Activated CD4-positive, alpha-beta T cell treated with anti-CD3 and anti-CD28 coated beads for 36 hours (primary cell): ENCODE measurements around the gene ZNF691. TPM values are rescaled to one million over a fixed set of nuclear protein-coding genes. Genes with fewer than 3 reads are reported as not detected.
A peak's percentile ranks its signal among the peaks of the same experiment; 100 is the strongest.
"Not testable (repeated sequence)": the region's sequence is repeated elsewhere in the genome, so short reads cannot be mapped to it uniquely, and the experiment has no call there.

ENCODE experiments used
- ATAC-seq: fragments of 200-7000 bp; cut with Tn5 transposase; one replicate; pipeline ENCODE4 v1.10.0; 2021; ENCODE audit warnings: mild to moderate bottlenecking, moderate library complexity
- CTCF ChIA-PET: fragments of 350-600 bp; sonication (Branson Sonifier 250); formaldehyde crosslinking; loops from one replicate; lab custom pipeline; 2021; ENCODE audit warnings: antibody characterized with exemption; lab: Charles Lee
- POLR2A ChIA-PET: fragments of 350-600 bp; sonication (Branson Sonifier 250); formaldehyde crosslinking; loops from one replicate; lab custom pipeline; 2021; ENCODE audit warnings: antibody characterized with exemption, inconsistent platforms; lab: Charles Lee
- DNase-seq: peaks from one replicate; pipeline ENCODE4 v3.0.0-alpha.2; 2020
- H3K27ac Mint-ChIP-seq: one replicate; pipeline ENCODE4 v1.8.0; 2021; ENCODE audit warnings: mixed read lengths
- H3K27me3 Mint-ChIP-seq: one replicate; pipeline ENCODE4 v1.8.0; 2021; ENCODE audit warnings: mixed read lengths
- H3K36me3 Mint-ChIP-seq: one replicate; pipeline ENCODE4 v1.8.0; 2021; ENCODE audit warnings: low read depth, mixed read lengths
- H3K4me1 Mint-ChIP-seq: one replicate; pipeline ENCODE4 v1.8.0; 2021; ENCODE audit warnings: mixed read lengths
- H3K4me3 Mint-ChIP-seq: one replicate; pipeline ENCODE4 v1.8.0; 2021; ENCODE audit warnings: mild to moderate bottlenecking, moderate library complexity, mixed read lengths
- H3K9me3 Mint-ChIP-seq: one replicate; pipeline ENCODE4 v1.8.0; 2021; ENCODE audit warnings: low read depth, mixed read lengths
- intact Hi-C, 2 experiments: fragments of 100-400 bp; cut with DNase I in 1 of 2; cut with micrococcal nuclease in 1 of 2; formaldehyde crosslinking; loops; one replicate each; pipeline versions ENCODE4 v1.14.2 to v1.15.1; 2022 to 2024; cut with DNase I, micrococcal nuclease
- total RNA-seq, 2 experiments: library from RNA; stranded (reverse); gene quantifications; one replicate each; pipeline ENCODE4 v1.2.3, GENCODE V29; 2021

Gene ZNF691, protein sequence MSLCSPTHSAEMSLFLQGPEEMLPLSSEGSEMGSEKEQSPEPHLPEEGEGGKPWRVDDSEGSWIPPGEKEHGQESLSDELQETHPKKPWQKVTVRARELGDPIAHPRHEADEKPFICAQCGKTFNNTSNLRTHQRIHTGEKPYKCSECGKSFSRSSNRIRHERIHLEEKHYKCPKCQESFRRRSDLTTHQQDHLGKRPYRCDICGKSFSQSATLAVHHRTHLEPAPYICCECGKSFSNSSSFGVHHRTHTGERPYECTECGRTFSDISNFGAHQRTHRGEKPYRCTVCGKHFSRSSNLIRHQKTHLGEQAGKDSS
- 10 to 100 TPM; 10.5 to 11.7 TPM for total RNA-seq

DNA sequence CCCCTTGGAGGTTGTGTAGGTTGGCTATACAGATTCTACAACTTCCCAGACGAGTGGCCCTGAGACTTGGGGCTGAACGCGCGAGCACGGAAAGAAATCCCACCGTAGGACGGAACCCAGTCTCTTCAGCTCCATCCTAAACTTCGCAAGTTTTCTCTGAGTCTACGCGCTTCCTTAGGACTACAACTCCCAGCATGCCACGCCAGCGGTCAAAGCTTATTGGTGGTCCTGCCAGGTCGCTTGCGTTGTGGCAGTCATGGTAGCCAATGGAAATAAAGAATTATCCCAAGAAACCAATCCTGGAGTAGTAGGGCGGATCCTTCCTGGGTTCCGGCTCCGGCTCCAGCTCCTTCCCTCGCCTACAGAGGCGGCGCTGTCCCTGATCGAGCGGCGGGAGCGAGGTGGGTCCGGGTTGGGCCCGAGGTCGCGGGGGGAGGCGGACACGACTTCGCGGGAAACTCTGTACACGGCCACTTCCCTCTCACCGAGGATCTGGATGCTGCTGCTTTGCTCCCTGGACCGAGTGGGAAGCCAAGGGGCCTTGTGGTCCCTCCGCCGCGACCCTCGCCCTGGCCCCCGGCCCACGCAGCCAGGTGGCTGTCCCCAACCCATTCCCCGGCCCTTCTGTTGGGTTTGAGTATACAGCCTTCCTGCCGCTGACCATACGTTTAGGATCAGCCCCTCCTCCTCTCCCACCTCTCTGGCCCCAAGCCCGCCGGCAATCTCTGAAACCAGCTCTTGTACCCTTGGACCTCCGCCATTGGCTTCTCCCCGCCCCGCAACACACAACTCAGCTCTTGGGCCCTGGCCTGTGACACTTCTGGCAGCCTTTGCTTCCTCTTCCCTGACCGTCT is at the start of gene ZNF691:
Gene ZNF691 (plus strand): TSS at position 357 of the 854 bp plus-strand sequence. CDS start 3,046 bp downstream, outside the sequence.
- peaks cover 32% of the 10 kb centered on the region for H3K36me3 Mint-ChIP-seq
- H3K4me1 Mint-ChIP-seq = peaks cover 34% of the 10 kb centered on the region
- POLR2A ChIA-PET = interaction anchor here (0.5 to 1.4 kb wide), 9 partner anchors 24 to 1875 kb away, joined by 3 to 12 read pairs (median 4); partner anchors contain the start of genes C1orf50, ERMAP, P3H1 and SVBP
- DNase-seq = peak; percentile 94
- peaks cover 5% of the 10 kb centered on the region for H3K9me3 Mint-ChIP-seq
- peak; percentile 93 for ATAC-seq
- H3K27me3 Mint-ChIP-seq = no peaks in the 10 kb centered on the region
- intact Hi-C loops = loop anchor here (1.0 to 10.0 kb wide), 14 partner anchors 29 to 1508 kb away; partner anchors contain the start of genes ERMAP (in 2 of the 2), SVBP (in 2 of the 2), C1orf50 (in 1 of the 2) and CCDC30 (in 1 of the 2)
- H3K4me3 Mint-ChIP-seq = peak within 1 kb of the TSS; percentile 97
- H3K27ac Mint-ChIP-seq = peak within 1 kb of the TSS; percentile 89
- CTCF ChIA-PET = interaction anchor here (0.6 to 3.6 kb wide), 21 partner anchors 11 to 325 kb away, joined by 3 to 27 read pairs (median 4); partner anchors contain the start of genes C1orf50, CFAP57, EBNA1BP2 and ERMAP

DNA sequence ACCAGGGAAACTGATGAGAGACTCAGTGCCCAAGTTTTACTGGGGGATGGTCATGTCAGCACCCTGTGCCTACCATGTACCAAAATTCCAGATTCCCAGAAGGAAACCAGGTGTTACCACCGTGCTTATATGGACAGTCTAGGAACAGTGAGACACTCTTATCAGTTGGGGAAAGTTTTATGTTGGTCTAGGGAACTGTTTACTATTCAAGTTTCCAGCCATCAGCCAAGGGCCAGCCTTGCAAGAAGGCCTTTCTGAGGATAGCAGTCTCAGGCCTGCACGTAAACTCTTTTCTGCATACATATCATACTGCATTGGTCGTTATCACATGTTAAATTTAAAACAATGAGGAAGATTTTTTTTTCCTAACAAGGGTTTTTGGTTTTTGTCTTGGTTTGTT is 49.0 kb upstream of the ZNF691 start:
- CTCF ChIA-PET = no interaction called here
- no peaks in the 10 kb centered on the region for H3K36me3 Mint-ChIP-seq
- H3K27me3 Mint-ChIP-seq = no peaks in the 10 kb centered on the region
- POLR2A ChIA-PET = no interaction called here
- intact Hi-C loops = no loop called here
- H3K9me3 Mint-ChIP-seq = no peaks in the 10 kb centered on the region
- no peak overlapping the region for H3K27ac Mint-ChIP-seq
- no peaks in the 10 kb centered on the region for H3K4me1 Mint-ChIP-seq
- DNase-seq (no peak), ATAC-seq (no peak)
- H3K4me3 Mint-ChIP-seq = no peak overlapping the region

DNA sequence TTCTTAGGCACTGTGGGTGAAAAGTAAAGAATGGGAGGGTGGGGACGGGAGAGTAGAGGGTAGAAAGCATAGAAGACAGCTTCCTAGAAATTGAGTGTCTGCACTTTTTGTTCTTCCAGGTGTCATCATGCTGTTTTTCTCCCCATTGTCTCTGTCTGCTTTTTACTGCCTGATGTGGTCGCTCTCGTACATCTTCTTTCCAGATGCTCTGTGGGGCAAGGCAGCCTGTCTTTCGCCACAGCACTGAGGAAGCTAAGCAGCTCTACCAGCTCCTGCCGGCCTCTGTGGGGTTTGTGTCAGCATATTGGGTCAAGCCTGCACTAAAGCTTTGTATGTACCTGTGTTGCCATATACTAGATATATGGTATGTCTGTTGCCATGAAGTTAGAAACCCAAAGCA is 48.4 kb upstream of the ZNF691 start:
- H3K9me3 Mint-ChIP-seq = no peaks in the 10 kb centered on the region
- intact Hi-C loops = no loop called here
- no peak overlapping the region for H3K27ac Mint-ChIP-seq
- no peaks in the 10 kb centered on the region for H3K4me1 Mint-ChIP-seq
- H3K27me3 Mint-ChIP-seq = no peaks in the 10 kb centered on the region
- no peak for ATAC-seq
- ChIA-PET CTCF (interaction anchor here (1.3 kb wide), 1 partner anchor 276 kb away, joined by 3 read pairs; no protein-coding TSS in a partner anchor), POLR2A (no interaction called here)
- H3K36me3 Mint-ChIP-seq = no peaks in the 10 kb centered on the region
- no peak overlapping the region for H3K4me3 Mint-ChIP-seq
- DNase-seq = no peak

DNA sequence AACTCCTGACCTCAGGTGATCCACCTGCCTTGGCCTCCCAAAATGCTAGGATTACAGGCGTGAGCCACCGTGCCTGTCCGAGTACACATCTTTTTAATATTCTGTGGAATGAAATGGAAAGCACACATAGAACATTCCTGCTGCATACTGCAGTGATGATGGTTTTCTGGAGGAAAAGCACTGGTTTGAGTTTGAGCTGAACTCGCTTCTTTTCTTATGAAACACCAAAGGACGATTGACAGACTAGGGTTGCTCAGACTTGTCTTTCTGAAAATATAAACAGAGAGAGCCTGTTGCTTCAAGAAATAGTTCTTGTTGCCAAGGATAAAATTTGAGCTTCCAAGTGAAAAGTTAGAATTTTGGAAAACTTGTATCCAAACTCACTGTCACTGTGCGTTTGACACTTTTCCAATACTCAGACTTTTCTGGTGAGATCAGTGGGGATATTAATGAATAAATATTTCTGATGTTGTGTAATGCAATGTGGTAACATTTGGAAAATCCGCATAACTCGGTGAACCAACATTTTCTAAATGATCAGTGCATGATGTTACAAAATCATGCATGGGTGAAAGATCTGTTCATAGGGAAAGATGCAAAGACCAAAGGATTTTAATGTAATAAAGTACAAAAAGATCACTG is 44.5 kb upstream of the ZNF691 start:
- no peaks in the 10 kb centered on the region for H3K4me1 Mint-ChIP-seq
- H3K27ac Mint-ChIP-seq = no peak overlapping the region
- intact Hi-C loops = no loop called here
- ChIA-PET CTCF (interaction anchor here (0.6 kb wide), 1 partner anchor 1336 kb away, joined by 3 read pairs; no protein-coding TSS in a partner anchor), POLR2A (no interaction called here)
- H3K4me3 Mint-ChIP-seq = no peak overlapping the region
- ATAC-seq (no peak), DNase-seq (no peak)
- H3K27me3 Mint-ChIP-seq = no peaks in the 10 kb centered on the region
- peaks cover 5% of the 10 kb centered on the region for H3K36me3 Mint-ChIP-seq
- no peaks in the 10 kb centered on the region for H3K9me3 Mint-ChIP-seq

DNA sequence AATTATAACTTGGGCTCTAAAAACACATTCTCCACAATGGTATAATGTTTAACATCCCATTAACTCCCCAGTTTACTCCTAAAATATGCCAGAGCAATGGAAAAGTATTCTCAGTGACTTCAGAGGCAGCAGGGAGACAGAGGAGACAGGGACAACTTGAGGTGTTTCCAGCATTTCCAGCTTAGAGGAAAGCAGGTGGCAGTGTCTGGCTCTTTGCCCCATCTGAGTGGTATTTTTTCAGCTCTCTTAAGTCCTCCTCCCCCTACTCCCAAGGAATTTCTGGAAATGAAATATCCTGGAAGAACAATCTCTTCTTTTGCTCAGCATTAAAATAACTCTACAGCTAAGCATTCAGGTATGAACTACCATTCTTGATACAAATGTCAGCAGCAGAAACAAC is 40.2 kb upstream of the ZNF691 start:
- no peaks in the 10 kb centered on the region for H3K27me3 Mint-ChIP-seq
- ChIA-PET POLR2A (no interaction called here), CTCF (interaction anchor here (0.5 to 0.8 kb wide), 2 partner anchors 26 to 97 kb away, joined by 3 to 4 read pairs; no protein-coding TSS in a partner anchor)
- no peak overlapping the region for H3K27ac Mint-ChIP-seq
- ATAC-seq (no peak), DNase-seq (no peak)
- intact Hi-C loops = no loop called here
- no peak overlapping the region for H3K4me3 Mint-ChIP-seq
- peaks cover 3% of the 10 kb centered on the region for H3K4me1 Mint-ChIP-seq
- H3K36me3 Mint-ChIP-seq = peaks cover 5% of the 10 kb centered on the region
- H3K9me3 Mint-ChIP-seq = no peaks in the 10 kb centered on the region

DNA sequence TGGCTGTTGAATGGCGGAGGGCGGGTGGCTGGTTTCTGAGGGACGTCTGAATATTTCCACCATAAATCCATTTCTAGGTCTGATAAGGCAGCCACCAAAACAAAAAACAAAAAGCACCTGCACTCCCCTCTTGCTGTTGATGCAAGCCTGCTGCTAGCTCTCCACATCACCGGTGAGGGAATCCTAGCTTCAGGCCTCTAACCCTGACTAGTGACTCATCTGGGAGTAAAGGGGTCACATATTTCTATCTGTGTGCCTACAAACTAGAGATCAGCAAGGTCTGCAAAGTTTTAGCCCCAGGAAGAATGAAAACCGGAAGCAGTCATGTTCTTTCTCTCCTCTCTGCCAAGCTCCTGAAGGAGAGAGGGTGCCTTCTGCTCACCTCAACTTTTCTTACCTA is 39.8 kb upstream of the ZNF691 start:
- intact Hi-C loops = no loop called here
- Mint-ChIP-seq H3K4me1 (peaks cover 3% of the 10 kb centered on the region), H3K27me3 (no peaks in the 10 kb centered on the region), H3K9me3 (no peaks in the 10 kb centered on the region), H3K27ac (no peak overlapping the region), H3K36me3 (peaks cover 5% of the 10 kb centered on the region), H3K4me3 (no peak overlapping the region)
- ATAC-seq (no peak), DNase-seq (no peak)
- POLR2A ChIA-PET = no interaction called here
- CTCF ChIA-PET = interaction anchor here (0.5 to 0.8 kb wide), 2 partner anchors 27 to 97 kb away, joined by 3 to 4 read pairs; no protein-coding TSS in a partner anchor

DNA sequence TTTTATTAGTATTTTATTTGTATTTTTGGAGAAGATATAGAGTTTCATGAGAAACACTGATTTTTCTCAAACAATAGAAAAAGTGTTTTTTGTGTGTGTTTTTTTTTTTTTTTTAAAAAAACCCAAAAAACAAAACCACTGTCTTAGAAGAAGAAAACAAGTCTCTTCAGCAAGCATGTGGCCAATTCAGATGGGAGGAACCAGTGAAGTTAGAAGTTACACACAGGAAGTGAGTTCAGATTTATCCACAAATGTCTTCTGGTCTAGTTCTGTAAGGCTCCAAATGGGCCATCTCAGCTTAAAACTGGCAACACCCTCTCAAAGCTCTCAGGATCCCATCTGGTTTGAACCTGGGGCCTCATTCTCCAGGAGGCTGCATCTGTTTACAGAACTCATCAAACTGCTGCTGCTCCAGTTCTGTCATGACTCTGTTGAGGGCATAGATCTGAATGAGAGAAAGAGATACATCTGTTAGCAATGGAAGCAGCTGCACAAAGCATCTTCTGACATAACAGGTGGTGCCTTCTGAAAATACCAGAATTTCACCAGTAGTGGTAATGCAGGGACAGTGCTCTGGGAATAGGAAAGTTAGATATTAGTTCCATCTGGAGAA is 39.3 kb upstream of the ZNF691 start:
- Mint-ChIP-seq H3K36me3 (peaks cover 5% of the 10 kb centered on the region), H3K4me1 (peaks cover 3% of the 10 kb centered on the region), H3K9me3 (no peaks in the 10 kb centered on the region), H3K27ac (no peak overlapping the region), H3K27me3 (no peaks in the 10 kb centered on the region), H3K4me3 (no peak overlapping the region)
- POLR2A ChIA-PET = interaction anchor here (0.5 kb wide), 1 partner anchor 24 kb away, joined by 4 read pairs; no protein-coding TSS in a partner anchor
- intact Hi-C loops = no loop called here
- DNase-seq (no peak), ATAC-seq (no peak)
- CTCF ChIA-PET = interaction anchor here (1.1 kb wide), 1 partner anchor 18 kb away, joined by 3 read pairs; no protein-coding TSS in a partner anchor

DNA sequence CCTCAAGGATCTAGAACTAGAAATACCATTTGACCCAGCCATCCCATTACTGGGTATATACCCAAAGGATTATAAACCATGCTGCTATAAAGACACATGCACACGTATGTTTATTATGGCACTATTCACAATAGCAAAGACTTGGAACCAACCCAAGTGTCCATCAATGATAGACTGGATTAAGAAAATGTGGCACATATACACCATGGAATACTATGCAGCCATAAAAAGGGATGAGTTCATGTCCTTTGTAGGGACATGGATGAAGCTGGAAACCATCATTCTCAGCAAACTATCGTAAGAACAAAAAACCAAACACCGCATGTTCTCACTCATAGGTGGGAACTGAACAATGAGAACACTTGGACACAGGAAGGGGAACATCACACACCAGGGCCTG is 31.6 kb upstream of the ZNF691 start:
- H3K27me3 Mint-ChIP-seq, intact Hi-C loops, POLR2A ChIA-PET, H3K36me3 Mint-ChIP-seq, H3K9me3 Mint-ChIP-seq, DNase-seq, H3K27ac Mint-ChIP-seq, H3K4me3 Mint-ChIP-seq, ATAC-seq: not testable (repeated sequence)
- H3K4me1 Mint-ChIP-seq = peaks cover 16% of the 10 kb centered on the region
- CTCF ChIA-PET = interaction anchor here (3.9 kb wide), 1 partner anchor 32 kb away, joined by 27 read pairs; the partner anchor contains the start of gene ZNF691

DNA sequence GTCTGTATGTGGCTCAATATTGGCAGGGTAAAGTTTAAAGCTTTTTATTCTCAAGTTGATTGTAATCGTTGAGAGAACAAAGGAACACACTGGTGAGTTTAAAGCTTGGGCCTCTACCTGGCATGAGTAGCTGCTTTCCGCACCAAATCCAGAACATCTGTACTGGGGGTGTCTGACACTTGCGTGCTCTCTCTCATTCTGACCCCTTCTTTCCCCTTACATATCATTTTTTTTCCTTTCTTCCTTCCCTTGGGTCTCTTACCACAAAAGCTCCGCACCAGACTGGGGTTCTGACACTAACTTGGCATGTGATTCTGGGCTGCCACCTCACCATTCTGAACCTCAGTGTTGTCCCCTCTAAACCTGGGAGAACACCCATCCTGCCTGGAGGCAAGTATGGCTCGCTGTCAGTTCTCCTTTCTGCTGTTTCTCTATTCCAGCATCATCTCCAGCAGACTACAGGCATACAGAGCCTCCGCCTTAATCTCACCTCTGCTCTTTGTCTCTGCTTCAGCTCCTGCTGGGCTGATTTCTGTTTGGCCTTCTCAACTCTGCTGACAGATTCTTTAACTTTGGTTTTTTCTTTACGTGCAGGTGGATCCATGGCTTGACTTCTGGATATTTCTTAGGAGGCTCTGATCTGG is 30.4 kb upstream of the ZNF691 start:
- DNase-seq = peak; percentile 41
- peaks cover 2% of the 10 kb centered on the region for H3K27me3 Mint-ChIP-seq
- H3K27ac Mint-ChIP-seq = peak overlapping the region; percentile 84
- intact Hi-C loops = loop anchor here in 1 of 2 experiments (2.0 kb wide), 2 partner anchors 133 to 1215 kb away; partner anchors contain the start of genes SLC6A9 and YBX1
- H3K4me1 Mint-ChIP-seq = peaks cover 16% of the 10 kb centered on the region
- POLR2A ChIA-PET = interaction anchor here (0.6 to 2.8 kb wide), 4 partner anchors 30 to 56 kb away, joined by 3 to 13 read pairs (median 8); partner anchors contain the start of genes C1orf50, P3H1 and ZNF691
- peaks cover 4% of the 10 kb centered on the region for H3K36me3 Mint-ChIP-seq
- no peaks in the 10 kb centered on the region for H3K9me3 Mint-ChIP-seq
- peak; percentile 10 for ATAC-seq
- CTCF ChIA-PET = interaction anchor here (0.6 to 3.9 kb wide), 7 partner anchors 9 to 191 kb away, joined by 3 to 27 read pairs (median 5); partner anchors contain the start of genes C1orf50, P3H1 and ZNF691
- peak overlapping the region; percentile 77 for H3K4me3 Mint-ChIP-seq
